ENCODE results near the gene CLASP1.
"Not testable (repeated sequence)": the region's sequence is repeated elsewhere in the genome, so short reads cannot be mapped to it uniquely, and the experiment has no call there.

The CLASP1 gene

GRCh38 chr2:121345887-121346286 is 303.4 kb downstream of the CLASP1 start:
- no peaks in the 10 kb centered on the region for H3K36me3 ChIP-seq (ENCODE audit: insufficient read depth)

DNA sequence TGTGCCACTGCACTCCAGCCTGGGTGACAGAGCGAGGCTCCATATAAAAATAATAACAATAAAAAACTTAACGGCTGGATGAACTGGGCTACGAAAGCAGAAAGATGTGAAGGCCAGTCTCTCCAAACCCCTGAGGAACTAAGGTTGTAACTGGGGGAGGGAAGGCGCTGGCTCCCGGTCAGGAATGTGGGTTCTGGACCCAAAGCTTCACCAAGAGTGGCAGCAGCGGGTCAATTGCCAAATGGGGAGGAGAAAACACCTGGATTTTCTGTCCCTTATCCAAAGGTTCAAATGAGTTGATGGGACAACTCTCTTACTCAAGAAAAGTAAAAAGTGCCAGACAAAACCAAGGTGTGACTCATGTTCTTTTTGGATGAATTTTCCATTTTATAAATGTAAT is 304.2 kb downstream of the CLASP1 start:
- no peaks in the 10 kb centered on the region for H3K36me3 ChIP-seq (ENCODE audit: insufficient read depth)

More at GRCh38 chr2:121345887-121346286, 303.4 kb downstream of the CLASP1 start:
- Histone ChIP-seq H3K27me3 (ENCODE audit: insufficient read depth, low read depth) (no peaks in the 10 kb centered on the region), H3K9ac (no peak overlapping the region), H2AFZ (ENCODE audit: low read depth) (no peak overlapping the region), H3K4me2 (no peak overlapping the region), H3K4me3 (IDR thresholded peaks at IDR 0.05; ENCODE audit: insufficient read depth, low read depth, low read length) (no peak overlapping the region), H3K79me2 (ENCODE audit: insufficient read depth, low read depth) (no peaks in the 10 kb centered on the region), H4K20me1 (ENCODE audit: insufficient read depth) (no peaks in the 10 kb centered on the region), H3K27ac (no peak overlapping the region), H3K4me1 (ENCODE audit: low read depth, poor library complexity, severe bottlenecking) (no peaks in the 10 kb centered on the region)
- TF ChIP-seq, protein P1, sequence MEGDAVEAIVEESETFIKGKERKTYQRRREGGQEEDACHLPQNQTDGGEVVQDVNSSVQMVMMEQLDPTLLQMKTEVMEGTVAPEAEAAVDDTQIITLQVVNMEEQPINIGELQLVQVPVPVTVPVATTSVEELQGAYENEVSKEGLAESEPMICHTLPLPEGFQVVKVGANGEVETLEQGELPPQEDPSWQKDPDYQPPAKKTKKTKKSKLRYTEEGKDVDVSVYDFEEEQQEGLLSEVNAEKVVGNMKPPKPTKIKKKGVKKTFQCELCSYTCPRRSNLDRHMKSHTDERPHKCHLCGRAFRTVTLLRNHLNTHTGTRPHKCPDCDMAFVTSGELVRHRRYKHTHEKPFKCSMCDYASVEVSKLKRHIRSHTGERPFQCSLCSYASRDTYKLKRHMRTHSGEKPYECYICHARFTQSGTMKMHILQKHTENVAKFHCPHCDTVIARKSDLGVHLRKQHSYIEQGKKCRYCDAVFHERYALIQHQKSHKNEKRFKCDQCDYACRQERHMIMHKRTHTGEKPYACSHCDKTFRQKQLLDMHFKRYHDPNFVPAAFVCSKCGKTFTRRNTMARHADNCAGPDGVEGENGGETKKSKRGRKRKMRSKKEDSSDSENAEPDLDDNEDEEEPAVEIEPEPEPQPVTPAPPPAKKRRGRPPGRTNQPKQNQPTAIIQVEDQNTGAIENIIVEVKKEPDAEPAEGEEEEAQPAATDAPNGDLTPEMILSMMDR (conservative IDR thresholded peaks at IDR 0.05; ENCODE audit: low read depth, low read length), result no peak

DNA sequence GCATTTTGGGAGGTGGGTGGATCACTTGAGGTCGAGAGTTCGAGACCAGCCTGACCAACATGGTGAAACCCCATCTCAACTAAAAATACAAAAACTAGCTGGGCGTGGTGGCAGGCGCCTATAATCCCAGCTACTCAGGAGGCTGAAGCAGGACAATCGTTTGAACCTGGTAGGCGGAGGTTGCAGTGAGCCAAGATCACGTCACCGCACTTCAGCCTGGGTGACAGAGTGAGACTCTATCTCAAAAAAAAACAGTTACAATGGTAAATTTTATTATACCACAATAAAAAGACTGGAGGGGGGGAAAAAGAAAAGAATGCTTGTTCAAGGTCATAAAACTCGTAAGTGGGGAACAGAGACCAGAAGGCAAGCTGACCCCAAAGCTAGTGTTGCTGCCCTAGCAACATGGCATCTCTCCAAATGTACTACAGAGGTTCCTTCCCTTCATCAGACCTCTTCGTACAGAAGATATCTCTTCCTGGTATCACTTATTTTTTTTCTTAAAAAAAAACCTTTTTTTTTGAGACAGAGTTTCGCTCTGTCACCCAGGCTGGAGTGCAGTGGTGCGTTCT is 305.3 kb downstream of the CLASP1 start:
- H4K20me1 ChIP-seq (ENCODE audit: insufficient read depth); H3K4me1 ChIP-seq (ENCODE audit: low read depth, poor library complexity, severe bottlenecking); H3K4me2 ChIP-seq; H3K27ac ChIP-seq; H2AFZ ChIP-seq (ENCODE audit: low read depth); H3K27me3 ChIP-seq (ENCODE audit: insufficient read depth, low read depth); H3K36me3 ChIP-seq (ENCODE audit: insufficient read depth); H3K79me2 ChIP-seq (ENCODE audit: insufficient read depth, low read depth); H3K9ac ChIP-seq; H3K4me3 ChIP-seq (IDR thresholded peaks at IDR 0.05; ENCODE audit: insufficient read depth, low read depth, low read length): not testable (repeated sequence)

More for the DNA sequence above, 304.2 kb downstream of the CLASP1 start:
- TF ChIP-seq, protein P1 (conservative IDR thresholded peaks at IDR 0.05; ENCODE audit: low read depth, low read length), result no peak
- Histone ChIP-seq H3K9ac (no peak overlapping the region), H3K4me3 (IDR thresholded peaks at IDR 0.05; ENCODE audit: insufficient read depth, low read depth, low read length) (no peak overlapping the region), H3K79me2 (ENCODE audit: insufficient read depth, low read depth) (no peaks in the 10 kb centered on the region), H2AFZ (ENCODE audit: low read depth) (no peak overlapping the region), H3K27me3 (ENCODE audit: insufficient read depth, low read depth) (no peaks in the 10 kb centered on the region), H4K20me1 (ENCODE audit: insufficient read depth) (no peaks in the 10 kb centered on the region), H3K27ac (no peak overlapping the region), H3K4me2 (no peak overlapping the region), H3K4me1 (ENCODE audit: low read depth, poor library complexity, severe bottlenecking) (no peaks in the 10 kb centered on the region)

DNA sequence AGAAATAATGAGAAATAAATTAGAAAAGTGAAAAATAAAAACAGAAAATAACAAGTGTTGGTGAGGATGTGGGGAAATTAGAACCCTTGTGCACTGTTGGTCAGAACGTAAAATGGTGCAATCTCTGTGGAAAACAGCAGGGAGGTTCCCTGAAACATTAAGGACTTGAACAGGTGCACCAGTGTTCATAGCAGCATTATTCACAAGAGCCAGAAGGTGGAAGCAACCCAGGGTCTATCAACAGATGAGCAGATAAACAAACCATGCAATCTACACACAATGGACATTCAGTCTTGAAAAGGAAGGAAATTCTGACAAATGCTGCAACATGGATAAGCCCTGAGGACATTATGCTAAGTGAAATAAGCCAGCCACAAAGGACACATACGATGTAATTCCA is 306.1 kb downstream of the CLASP1 start:
- H3K36me3 ChIP-seq (ENCODE audit: insufficient read depth), result no peaks in the 10 kb centered on the region
- H3K9ac ChIP-seq, result no peak overlapping the region
- no peaks in the 10 kb centered on the region for H3K4me1 ChIP-seq (ENCODE audit: low read depth, poor library complexity, severe bottlenecking)
- no peak overlapping the region for H2AFZ ChIP-seq (ENCODE audit: low read depth)
- H3K79me2 ChIP-seq (ENCODE audit: insufficient read depth, low read depth), result no peaks in the 10 kb centered on the region
- H3K4me2 ChIP-seq, result no peak overlapping the region
- TF ChIP-seq, protein P1 (conservative IDR thresholded peaks at IDR 0.05; ENCODE audit: low read depth, low read length), result no peak
- no peak overlapping the region for H3K4me3 ChIP-seq (IDR thresholded peaks at IDR 0.05; ENCODE audit: insufficient read depth, low read depth, low read length)
- no peaks in the 10 kb centered on the region for H4K20me1 ChIP-seq (ENCODE audit: insufficient read depth)
- H3K27ac ChIP-seq, result no peak overlapping the region
- no peaks in the 10 kb centered on the region for H3K27me3 ChIP-seq (ENCODE audit: insufficient read depth, low read depth)

- no peak overlapping the region for H2AFZ ChIP-seq (ENCODE audit: low read depth)
- no peaks in the 10 kb centered on the region for H3K79me2 ChIP-seq (ENCODE audit: insufficient read depth, low read depth)
- H3K27ac ChIP-seq, result no peak overlapping the region
- no peak overlapping the region for H3K4me2 ChIP-seq
- TF ChIP-seq, protein P1 (conservative IDR thresholded peaks at IDR 0.05; ENCODE audit: low read depth, low read length), result no peak
- no peaks in the 10 kb centered on the region for H3K27me3 ChIP-seq (ENCODE audit: insufficient read depth, low read depth)
- H3K36me3 ChIP-seq (ENCODE audit: insufficient read depth), result no peaks in the 10 kb centered on the region
- no peaks in the 10 kb centered on the region for H3K4me1 ChIP-seq (ENCODE audit: low read depth, poor library complexity, severe bottlenecking)
- H3K9ac ChIP-seq, result no peak overlapping the region
- no peak overlapping the region for H3K4me3 ChIP-seq (IDR thresholded peaks at IDR 0.05; ENCODE audit: insufficient read depth, low read depth, low read length)
- H4K20me1 ChIP-seq (ENCODE audit: insufficient read depth), result no peaks in the 10 kb centered on the region
Measured at GRCh38 chr2:121342751-121343150, 306.5 kb downstream of the CLASP1 start.

All from KMS-11 (cell line).